Cerebellar cortex (tissue), 1 donor: Measurements from ENCODE around the gene SRRM4.
"Not testable (repeated sequence)": the region's sequence is repeated elsewhere in the genome, so short reads cannot be mapped to it uniquely, and the experiment has no call there.

Experiments used
- DNase-seq: peaks from one replicate; pipeline ENCODE4 v3.0.0-alpha.2; 2015; ENCODE audit warnings: low spot score

SRRM4 gene

GRCh38 chr12:119008691-119009221 is 27.4 kb downstream of the SRRM4 start:
- peak; percentile 93 for DNase-seq

- no peak for DNase-seq
Measured at GRCh38 chr12:119011231-119011630, 29.9 kb downstream of the SRRM4 start.

- DNase-seq, result no peak
Measured at GRCh38 chr12:119012179-119012578, 30.8 kb downstream of the SRRM4 start.

GRCh38 chr12:119013023-119013422 is 31.7 kb downstream of the SRRM4 start:
- no peak for DNase-seq

DNA sequence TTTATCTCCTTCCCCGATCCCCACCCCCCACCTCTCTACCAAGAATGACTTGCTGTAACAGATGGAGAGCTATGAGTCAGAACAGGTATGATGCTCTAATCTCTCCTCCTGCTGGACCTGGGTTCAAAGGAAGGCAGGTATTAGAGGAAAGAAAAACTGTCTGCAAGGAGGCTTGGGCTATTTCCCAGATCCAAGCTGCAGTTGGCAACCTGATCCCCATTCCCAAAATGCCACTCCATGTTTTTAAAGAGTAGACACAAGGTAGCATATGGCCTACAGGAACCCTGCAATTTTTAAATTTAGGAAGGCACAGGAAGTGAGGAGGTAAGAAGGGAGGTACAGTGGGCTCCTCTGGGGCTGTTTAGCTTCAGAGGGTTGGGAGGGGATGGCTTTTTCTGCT is 33.0 kb downstream of the SRRM4 start:
- peak; percentile 97 for DNase-seq

DNA sequence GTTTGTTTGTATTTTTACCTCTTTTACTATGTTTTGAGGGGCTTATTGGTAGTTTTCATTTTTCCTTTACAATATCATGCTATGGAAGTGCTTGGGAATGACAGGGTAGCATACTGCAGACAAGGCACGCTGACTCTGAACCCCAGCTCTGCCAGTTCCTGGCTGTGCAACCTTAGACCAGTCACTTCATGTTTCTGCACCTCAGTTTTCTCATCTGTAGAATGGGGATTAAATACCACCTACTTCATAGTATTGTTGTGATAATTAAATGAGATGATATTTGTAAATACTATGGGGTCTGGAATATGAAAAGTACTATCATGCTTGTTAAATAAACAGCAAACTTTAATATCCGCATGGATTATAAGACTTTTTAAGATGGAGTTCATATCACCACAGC is 35.4 kb downstream of the SRRM4 start:
- no peak for DNase-seq

GRCh38 chr12:119019166-119019565 is 37.8 kb downstream of the SRRM4 start:
- DNase-seq, result no peak

DNA sequence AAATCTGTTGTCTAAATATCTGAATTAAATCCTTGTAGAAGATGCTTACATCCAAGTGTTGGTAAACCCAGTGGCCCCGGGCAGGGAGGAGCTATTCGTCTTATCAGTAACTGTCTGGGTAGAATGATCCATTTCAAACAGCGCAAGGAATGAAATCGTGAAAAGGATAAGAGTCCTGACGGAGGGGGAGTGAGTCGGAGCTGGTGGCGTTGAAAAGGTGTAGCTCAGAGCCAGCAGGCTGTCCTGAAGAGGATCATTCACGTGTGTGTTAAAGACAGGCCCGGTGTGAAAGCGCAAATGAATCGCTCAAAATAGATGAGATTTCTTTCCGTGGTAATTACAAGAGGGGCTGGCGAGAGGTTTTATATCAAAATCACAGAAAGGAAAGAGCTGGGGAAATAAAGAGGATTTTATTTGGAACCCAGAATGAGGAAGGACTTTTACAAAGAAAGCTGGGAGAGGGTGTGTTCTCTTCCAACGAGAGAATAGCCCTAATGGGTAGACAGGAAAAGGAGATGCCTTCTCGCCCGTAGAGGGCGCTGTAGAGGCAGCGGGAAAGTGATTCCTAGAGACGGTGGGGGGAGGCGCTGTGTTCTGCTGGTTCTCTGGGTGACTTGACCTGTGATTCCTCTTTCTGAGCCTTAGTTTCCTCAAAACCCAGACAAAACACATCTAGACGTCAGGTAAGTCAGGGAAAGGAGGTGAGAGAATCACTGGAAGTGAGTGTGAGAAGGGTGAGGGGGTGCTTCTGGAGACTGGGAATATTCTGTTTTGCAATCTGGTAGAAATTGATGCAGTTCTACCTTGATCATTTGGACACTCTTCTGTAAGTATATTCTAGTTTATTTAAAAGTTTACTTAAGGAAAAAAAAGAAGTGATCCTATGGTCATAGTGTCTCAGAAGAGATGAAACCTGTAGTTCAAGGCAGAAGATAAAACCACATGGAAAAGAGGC is 39.3 kb downstream of the SRRM4 start:
- DNase-seq, result peak; percentile 73

DNA sequence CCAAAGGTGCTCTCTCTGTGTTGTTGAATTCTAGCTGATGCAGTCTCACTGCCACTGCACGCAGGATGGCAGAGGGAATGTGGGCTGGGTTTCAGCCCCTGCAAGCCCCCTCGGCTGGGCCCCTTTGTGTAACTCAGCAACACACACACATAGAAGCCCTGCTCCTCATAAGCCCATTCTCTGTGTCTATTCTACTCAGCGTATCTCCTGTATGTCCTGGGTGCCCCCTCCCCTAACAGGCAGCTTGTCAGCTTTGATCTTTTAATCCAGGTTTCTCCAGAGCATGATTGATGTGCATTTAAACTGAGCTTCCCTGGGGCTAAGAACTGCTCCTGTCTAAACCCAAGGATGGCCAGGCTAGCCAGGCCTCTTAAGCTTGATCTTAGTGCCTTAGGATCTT is 43.0 kb downstream of the SRRM4 start:
- no peak for DNase-seq

DNA sequence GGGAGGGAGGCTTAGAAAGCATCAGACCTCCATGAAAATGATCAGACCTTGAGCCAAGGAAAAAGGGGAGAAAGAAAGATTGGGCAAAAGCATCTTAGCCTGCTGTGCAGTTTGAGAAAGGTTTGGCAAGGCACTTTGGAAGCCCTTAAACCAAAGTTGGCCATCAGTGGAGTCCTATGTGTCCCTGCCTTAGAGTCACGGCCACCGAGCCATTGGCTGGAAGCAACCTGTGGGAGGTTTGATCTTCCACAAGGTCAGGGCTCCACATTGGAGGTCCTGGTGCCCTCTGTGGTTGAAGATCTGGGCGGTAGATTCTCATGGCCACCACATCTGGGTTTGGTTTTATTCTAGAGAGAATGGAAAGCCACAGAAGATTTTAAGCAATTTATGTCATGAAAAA is 44.4 kb downstream of the SRRM4 start:
- no peak for DNase-seq

DNA sequence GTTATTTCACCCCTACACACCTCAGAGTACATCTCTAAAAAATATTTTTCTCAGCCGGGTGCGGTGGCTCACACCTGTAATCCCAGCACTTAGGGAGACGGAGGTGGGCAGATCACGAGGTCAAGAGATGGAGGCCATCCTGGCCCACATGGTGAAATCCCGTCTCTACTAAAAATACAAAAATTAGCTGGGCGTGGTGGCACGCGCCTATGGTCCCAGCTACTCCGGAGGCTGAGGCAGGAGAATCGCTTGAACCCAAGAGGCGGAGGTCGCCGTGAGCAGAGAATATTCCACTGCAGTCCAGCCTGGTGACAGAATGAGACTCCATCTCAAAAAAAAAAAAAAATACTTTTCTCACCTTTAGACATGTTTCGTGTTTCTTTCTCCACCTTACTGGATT is 52.0 kb downstream of the SRRM4 start:
- DNase-seq, result not testable (repeated sequence)

DNA sequence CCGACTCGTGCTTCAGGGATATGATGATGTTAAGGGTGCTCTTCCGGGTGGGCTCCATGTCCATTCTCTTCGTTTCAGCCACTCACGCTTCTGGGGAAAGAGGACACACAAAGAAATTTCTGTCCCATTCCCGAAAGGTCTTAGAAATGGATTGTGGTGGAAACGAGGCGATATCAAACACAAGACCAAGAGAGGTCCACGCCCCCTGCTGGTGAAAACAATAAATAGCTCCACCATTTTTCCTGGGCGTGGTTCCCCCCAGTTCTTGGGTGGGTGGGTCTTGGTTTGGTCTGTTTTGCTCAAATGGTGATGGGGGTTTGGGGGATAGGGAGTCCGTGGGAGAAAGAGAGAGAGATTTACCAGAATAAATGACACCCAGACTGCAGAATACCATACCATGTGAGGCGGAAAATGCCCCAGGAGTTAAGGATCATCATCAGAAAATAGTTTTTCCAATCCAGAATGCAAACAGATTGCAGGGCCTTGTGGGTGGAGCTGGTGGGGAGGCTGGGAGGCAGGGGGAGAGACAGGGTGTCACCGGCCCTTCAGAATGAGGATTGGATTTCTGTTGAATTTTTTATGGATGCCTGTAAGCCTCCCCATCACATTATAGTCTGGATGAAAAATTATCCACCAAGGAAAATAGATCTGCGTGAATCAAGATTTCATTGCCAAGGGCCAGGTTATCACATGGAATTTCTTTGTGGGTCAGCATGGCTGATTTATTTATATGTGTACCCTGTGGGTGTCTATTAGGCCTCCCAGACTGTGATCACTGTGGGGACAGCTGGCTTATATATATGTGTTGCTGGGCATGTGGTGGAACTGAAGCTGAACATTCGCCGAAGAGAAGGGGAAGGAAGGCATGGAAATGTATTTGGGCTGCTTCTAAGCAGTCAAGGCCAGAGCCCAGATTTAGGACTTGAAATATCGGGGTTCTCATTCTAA is 55.8 kb downstream of the SRRM4 start:
- DNase-seq, result peak; percentile 65

- DNase-seq, result no peak
Measured at GRCh38 chr12:119044094-119044493, 62.8 kb downstream of the SRRM4 start.

DNA sequence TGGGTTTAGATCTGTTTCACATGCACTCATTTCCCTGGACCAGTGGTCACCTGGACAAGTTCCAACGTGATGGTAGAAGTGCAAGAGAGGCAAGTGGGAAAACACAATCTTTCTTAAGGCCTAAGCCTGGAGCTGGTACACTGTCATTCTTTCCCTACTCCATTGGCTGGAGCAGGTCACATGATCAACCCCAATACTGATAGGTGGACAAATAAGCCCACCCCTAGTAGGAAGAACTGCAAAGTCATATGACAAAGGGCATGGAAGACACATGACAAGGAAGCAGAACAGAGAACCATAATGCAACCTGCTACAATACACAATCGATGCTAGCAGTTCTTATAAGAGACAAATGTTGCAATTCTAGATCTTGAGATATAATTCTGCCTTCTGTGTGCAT is 66.3 kb downstream of the SRRM4 start:
- no peak for DNase-seq

DNA sequence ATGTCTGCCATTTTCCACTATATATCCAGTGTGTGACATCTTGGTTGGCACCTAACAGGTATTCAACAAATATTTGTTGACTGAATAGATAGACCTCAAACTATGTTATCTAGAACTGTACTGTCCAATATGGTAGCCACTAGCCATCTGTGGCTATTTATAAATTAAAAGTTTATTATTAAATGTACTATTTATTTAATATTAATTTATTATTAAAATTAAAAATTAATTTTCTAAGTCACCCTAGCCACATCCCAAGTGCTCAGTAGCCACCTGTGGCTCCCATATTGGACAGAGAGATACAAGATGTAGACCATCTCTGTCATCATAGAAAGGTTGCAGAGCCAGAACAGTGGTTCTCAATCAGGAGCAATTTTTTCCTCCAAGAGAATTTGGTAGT is 69.3 kb downstream of the SRRM4 start:
- no peak for DNase-seq

- DNase-seq, result no peak
Measured at GRCh38 chr12:119051474-119051873, 70.1 kb downstream of the SRRM4 start.

DNA sequence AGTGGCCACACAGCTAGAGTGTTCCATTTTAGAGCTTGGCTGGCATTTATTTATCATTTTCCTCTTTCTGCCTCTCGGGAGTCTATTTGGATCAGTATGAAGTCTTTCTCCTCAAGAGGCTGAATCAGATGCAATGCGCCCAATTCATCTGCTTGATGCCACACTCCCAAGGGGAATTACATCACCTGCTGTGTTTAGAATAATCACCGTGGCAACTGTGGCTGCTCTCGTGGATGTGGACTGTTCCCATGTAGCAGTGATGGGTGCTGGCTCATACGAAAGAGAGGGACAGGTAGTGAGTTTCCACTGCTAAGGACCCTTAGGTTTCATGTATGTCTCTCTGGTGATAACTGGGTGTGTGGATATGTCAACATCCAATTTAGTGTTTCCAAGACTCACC is 70.7 kb downstream of the SRRM4 start:
- no peak for DNase-seq

- no peak for DNase-seq
Measured at GRCh38 chr12:119055977-119056376, 74.6 kb downstream of the SRRM4 start.

DNA sequence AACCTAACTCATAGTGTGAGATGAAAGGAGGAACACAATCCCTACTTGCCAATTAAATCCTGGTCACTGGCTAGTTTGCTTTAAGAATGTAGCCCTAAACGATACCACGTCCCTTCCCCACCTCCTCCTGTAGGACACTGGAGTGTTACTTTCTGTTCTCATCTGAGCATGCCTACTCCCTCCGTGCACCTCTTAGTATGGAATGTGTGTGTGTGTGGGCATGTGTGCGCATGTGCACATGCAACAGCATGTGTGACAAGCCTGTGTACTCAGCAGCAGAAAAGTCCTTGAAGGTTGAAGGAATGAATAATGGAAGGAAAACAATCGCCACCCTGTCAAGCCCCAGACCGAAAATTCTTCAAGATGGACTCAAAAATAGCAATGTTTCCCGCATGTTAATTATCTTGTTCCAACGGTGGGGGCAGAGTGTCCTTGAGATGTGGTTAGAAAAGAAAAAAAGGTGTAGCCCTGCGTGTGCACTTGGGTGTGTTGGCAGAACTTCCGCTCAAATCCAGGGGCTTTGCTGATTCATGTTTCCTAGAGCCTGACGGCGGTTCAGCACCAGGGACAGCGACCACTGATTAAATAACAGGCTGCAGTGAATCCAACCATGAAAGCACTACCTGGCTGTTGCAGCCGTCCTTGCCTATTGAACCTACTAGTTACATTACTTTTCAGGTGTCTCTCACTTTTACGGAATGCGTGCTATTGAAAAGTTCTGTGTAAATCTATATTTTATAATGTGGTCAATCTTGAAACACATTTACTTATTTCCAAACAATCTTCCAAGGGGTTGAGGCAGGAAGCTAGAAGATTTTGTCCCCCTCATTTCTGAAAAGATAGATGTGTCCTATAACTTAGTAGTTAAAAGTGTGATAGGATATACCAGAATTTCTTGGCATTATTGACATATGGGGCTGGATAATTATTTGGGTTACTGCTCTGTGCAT is 79.8 kb downstream of the SRRM4 start:
- DNase-seq, result no peak

DNA sequence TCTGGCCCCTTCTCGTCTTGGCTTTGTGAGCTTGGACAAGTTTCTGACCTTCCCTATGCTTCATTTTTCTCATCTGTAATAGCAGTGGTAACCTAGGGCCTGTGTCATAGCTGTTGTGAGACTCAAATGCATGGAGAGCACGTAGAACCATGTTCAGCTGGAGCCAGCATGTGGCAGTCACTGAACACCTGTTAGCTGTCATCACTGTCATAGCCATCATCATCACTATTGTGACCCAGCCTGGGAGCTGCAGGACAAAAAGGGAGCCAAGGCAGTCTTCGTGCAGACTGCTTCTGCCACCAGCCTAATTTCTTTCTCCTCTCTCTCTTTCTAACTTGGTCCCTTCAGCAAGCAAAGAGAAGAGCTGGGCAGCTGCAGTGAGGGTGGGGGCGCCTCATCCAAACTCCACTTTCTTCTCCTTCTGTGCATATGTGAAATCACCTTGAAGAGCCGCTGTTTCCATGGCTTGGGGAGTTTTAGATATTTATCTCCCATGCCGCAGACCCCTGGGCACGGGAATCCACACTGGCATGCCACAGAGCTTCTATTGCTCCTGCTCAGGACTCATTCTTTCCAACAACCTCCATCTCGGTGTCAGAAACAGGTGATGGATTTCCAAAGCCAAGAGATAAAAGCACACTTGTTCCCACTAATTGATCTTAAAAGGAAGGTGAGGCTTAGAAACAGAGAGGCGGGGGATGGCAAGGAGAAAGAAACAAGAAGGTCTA is 87.0 kb downstream of the SRRM4 start:
- DNase-seq, result peak; percentile 47
